NCI-H187 (cell line): ENCODE results near the gene IFITM1.
"Not testable (repeated sequence)": the region's sequence is repeated elsewhere in the genome, so short reads cannot be mapped to it uniquely, and the experiment has no call there.

Experiments
- DNase-seq, 2 experiments: peaks; one replicate each; lab custom pipeline; 2025; lab: John Stamatoyannopoulos, UW

Gene IFITM1

DNA sequence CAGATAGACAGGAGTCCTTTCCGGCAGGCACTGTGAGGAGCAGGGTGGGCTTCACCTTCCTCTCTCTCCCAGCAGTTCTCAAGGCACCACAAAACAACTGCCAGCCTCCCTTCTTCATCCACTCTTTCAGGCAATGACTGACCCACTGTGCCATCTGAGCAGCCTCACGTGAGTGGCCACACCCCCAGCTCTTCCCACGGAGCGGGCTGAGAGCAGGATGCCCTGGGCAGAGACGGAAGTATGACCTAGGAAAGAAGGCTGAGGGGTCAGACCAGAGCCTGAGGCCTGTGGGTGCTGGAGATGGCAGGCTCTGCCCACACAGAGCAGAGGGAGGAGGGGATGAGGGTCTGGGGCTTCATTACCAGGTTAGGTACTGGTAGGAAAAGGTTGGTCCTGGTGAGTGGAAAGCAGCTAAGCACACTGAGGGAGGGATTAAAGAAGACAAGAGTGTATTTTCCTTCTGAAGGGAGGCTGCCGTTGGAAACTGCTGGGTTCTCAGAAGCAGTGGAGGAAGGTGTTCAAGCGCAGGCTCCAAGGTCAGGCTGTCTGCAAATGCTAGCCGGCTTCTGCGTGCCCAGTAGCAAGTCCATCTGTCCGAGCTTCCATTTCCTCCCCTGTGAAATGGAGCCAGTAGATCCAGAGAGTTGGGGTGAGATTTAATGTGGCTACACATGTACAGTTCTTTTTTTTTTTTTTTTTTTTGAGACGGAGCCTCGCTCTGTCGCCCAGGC lies 31.0 kb upstream of the IFITM1 start:
- no peak for DNase-seq

DNA sequence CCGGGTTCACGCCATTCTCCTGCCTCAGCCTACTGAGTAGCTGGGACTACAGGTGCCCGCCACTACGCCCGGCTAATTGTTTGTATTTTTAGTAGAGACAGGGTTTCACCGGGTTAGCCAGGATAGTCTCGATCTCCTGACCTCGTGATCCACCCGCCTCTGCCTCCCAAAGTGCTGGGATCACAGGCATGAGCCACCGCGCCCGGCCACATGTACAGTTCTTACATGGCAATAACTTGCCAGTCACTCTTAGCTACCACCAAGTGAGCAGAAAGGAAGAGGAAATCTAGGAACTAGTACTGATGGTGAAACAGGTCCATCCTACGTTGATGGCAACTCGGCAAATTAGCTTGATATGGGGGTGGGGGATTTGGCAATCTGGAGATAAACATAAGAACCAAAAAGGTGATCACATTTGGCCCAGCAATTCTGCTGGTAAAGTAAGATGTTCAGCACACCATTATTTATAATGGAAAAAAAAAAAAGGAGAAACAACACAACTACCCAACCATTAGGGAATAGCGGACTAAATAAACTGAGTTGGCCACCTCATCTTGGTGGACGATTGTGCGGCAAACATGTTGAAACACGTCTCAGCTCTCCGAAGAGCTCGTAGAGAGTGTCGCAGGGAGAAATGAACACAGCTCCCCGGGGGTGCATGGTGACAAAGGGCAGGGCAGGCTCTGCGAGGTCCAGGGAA lies 30.3 kb upstream of the IFITM1 start:
- DNase-seq, result no peak

DNA sequence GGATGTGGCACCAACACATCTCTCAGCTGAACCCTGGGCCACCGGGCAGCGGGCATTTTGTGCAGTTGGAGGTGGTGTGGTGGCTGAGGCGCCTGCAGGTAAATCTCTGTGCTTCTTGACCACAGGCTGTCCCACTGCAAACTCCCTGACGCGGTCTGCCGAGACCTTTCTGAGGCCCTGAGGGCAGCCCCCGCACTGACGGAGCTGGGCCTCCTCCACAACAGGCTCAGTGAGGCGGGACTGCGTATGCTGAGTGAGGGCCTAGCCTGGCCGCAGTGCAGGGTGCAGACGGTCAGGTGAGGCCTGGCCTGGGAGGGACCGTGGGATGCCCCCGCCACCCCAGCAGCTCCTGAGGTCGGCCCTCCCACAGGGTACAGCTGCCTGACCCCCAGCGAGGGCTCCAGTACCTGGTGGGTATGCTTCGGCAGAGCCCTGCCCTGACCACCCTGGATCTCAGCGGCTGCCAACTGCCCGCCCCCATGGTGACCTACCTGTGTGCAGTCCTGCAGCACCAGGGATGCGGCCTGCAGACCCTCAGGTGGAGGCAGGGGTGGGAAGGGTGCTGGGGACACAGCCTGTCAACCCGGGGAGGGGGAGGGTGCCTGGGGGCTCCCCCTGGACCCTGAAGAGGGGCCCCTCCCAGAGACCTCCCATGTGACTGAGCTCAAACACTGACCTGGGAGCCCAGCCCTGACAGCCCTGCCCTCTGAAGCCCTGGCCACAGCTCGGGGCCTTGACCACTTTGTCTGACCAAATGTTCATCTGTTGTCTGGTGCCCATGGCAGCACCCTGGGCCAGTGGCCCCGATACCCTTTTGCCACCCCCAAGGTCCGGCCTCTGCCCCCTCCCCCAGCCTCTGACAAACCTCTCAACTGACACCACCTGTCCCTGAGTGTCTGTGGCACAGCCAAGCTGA lies 29.5 kb upstream of the IFITM1 start:
- DNase-seq, result no peak

DNA sequence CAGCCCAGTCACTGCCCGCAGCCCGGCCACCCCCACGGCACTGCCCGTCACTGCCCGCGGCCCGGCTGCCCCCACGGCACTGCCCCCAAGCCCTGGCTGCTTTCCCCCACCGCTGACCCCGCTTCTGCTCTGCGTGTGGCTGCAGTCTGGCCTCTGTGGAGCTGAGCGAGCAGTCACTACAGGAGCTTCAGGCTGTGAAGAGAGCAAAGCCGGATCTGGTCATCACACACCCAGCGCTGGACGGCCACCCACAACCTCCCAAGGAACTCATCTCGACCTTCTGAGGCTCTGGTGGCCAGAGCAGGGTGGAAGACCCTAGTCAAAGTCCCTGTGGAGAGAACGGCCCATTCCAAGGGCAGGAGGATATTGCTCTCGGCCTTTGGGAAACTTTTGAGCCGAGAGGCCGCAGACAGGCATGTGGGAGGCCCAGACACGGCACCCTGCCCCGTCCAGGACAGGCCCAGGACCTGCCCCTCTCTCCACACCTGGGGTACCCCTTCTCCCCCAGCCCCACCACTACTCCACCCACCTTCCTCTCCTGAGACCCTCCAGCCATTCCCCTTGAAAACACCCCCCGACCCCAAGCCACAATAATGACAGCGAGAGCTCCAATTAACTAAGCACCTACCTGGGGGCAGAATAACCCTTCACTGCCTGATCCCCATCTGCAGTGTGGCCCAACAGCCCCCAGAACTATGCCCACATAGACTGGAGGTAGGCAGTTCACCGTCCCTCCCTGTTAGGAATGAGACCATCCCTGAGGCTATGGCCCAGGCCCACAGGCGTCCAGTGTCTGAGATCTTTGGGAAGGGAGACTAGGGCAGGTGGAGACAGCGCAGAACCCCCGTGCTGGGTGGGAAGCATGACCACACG lies 28.6 kb upstream of the IFITM1 start:
- no peak for DNase-seq

DNA sequence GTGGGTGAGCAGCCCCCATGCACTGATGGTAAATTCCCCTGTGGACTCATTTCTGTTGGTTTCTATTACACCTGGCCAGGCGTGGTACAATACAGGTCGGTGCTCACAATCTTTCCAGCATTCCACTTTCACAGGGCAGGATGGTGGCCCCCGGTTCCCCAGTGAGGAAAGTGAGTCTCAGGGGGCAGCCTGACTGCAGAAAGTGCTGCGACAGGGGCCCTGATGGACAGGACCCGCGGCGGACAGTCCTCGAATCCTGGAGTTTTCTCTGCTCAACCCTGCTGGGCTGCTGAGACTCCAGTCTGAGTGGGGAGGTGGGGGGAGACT lies 28.0 kb upstream of the IFITM1 start:
- no peak for DNase-seq

DNA sequence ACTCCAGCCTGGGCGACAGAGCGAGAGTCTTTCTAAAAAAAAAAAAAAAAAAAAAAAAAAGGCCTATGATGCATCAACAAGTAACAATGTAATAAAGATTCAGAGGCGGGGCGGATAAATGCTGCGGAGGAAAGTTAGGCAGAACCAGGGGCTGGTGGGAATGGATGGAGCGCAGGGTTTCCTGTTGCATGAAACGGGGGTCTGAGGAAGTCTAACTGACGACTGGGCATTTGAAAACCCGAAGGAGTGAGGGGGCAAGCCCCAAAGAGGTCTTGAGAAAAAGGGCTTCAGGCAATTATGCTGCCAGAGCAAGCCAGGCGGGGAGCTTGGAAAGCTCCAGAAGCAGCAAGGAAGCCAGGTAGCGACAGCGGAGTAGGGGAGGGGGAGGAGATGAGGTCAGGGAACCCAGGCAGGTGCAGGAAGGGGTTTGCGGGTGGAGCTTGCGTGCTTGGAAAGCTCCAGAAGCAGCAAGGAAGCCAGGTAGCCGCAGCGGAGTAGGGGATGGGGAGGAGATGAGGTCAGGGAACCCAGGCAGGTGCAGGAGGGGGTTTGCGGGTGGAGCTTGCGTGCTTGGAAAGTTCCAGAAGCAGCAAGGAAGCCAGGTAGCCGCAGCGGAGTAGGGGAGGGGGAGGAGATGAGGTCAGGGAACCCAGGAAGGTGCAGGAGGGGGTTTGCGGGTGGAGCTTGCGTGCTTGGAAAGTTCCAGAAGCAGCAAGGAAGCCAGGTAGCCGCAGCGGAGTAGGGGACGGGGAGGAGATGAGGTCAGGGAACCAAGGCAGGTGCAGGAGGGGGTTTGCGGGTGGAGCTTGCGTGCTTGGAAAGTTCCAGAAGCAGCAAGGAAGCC lies 26.6 kb upstream of the IFITM1 start:
- DNase-seq, result not testable (repeated sequence)

DNA sequence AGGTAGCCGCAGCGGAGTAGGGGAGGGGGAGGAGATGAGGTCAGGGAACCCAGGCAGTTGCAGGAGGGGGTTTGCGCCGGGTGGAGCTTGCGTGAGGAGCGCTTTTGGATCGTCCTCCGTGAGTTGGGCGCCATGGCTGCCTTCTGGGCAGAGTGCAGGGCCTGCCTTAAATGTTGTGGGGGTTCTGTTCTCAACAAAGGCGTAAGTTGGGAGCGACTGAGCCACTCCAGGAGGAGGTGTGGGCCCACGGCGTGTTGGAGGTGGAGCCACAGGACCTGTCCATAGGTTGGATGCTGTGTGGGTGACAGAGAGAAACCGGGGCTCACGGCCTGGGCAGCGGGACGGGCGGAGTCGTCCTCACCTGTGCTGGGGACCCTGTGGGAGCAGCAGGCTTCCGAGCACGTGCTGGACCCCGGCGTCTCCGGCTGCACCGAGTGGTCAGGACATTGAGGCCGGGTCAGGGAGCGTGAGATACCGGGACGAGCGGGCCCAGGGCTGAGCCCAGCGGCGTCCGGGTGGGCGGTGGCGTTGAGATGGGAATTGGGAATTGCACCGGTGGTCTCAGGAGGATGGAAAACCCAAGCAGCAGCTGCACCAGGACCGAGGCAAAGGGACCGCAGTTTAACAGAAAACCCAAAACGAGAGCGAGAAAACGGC lies 25.9 kb upstream of the IFITM1 start:
- no peak for DNase-seq

DNA sequence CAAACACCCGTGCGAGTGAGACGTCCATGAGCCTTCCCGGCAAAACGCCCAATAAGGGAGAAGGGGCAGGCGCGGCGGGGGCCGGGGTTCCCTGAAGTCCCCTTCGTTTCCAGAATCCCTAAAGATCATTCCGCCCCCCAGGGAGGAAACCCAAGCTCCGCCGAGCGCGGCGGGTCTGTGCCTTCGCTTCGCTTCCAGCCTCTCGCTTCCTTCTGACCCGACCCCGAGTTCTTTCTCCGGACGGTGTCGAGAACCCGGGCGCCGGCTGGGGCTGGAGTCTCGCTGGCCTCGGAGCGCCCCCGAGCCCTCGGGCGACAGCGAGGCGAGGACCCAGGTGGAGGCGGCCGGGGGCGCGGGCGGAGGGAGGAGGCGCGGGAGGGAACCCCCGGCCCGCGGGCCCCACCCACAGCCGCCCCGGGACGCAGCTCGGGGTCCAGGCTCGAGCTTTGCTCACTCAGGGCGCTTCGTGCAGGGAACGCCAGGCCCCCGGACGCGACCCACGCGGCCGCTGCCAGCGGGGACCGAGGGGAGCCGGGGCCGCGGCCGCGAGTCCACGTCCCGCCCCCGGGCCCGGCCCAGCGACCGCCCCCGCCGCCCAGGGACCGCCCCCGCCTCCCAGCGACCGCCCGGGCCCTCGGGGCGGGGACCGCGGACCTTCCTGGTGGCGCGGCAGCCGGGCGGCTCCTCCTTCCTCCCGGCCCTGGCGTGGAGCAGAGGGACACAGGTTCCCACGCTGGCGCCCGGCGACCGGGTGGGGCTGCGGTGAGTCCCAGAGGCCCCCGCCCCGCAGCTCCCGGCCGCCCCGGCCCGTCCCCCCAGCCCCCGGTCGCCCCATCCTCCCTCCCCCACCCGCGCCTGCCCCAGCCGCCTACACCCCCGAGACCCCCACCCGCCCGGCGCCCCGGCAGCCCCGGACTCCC lies 25.1 kb upstream of the IFITM1 start, which contains the start of gene PGGHG:
Gene PGGHG (plus strand): TSS at position 649 of the 920 bp plus-strand sequence. CDS start 691 bp downstream, outside the sequence.
- DNase-seq, result no peak

DNA sequence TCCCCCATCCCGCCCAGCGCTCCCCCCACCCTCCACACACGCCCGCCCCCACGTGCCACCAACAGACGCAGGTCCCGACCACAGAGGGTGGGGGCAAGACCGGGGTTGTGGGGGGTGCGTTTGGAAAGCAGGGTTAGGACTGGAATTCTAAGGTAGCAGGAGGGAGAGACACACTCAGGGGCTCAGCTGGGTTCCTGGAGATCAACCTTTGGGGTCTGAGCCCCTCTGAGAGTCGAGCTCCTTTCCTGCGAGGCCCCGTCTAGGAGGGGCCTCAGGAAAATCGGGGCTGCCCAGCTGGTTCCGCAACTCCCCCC lies 24.5 kb upstream of the IFITM1 start:
- DNase-seq, result no peak

DNA sequence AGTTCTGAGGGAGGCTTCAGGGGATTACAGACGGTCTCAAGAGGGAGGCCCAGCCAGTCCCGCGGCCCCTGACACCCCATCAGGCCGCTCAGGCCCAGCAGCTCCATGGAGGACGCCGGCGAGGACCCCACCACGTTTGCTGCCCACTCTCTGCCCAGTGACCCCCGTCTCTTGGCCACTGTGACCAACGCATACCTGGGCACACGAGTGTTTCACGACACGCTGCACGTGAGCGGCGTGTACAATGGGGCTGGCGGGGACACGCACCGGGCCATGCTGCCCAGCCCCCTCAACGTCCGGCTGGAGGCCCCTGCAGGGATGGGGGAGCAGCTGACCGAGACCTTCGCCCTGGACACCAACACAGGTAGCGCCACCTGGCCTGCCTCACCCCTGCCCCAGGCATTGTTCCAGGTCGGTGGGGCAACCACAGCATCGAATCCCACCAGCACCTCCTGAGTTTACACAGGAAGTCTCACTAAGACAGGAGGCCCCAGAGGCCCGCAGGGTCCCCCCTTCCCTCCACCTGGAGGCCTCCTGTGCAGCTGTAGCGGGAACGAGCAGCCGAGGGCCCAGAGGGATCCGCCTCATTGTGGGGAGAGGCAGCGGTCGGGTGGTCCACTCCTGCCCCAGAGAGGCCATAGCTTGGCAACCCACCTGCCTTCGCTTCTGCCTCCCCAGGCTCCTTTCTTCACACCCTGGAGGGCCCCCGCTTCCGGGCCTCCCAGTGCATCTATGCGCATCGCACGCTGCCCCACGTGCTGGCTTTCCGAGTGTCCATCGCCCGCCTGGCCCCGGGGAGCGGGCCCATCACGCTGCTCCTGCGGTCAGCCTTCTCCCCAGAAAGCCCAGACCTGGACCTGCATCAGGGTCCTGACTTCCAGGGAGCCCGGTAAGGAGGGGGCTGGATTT lies 23.9 kb upstream of the IFITM1 start:
- no peak for DNase-seq

DNA sequence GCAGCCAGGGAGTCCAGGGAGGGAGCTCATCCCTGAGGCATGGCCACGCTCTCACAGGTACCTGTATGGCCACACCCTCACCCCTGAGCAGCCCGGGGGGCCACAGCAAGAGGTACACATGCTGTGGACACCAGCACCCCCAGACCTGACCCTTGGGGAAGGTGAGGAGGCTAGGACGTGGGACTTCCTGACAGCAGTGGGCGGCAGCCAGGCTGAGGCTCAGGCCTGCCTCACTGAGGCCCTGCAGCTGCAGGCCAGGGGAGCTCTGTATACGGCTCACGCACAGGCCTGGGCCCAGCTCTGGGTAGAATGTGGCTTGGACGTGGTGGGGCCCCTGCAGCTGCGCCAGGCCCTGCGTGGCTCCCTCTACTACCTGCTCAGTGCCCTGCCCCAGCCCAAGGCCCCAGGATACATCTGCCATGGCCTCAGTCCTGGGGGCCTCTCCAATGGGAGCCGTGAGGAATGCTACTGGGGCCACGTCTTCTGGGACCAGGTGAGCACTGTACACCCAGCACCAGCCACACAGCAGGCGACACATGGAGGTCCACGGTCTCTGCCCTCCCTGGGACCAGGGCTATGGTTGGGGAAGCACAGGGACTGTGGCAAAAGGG lies 23.1 kb upstream of the IFITM1 start:
- no peak for DNase-seq

DNA sequence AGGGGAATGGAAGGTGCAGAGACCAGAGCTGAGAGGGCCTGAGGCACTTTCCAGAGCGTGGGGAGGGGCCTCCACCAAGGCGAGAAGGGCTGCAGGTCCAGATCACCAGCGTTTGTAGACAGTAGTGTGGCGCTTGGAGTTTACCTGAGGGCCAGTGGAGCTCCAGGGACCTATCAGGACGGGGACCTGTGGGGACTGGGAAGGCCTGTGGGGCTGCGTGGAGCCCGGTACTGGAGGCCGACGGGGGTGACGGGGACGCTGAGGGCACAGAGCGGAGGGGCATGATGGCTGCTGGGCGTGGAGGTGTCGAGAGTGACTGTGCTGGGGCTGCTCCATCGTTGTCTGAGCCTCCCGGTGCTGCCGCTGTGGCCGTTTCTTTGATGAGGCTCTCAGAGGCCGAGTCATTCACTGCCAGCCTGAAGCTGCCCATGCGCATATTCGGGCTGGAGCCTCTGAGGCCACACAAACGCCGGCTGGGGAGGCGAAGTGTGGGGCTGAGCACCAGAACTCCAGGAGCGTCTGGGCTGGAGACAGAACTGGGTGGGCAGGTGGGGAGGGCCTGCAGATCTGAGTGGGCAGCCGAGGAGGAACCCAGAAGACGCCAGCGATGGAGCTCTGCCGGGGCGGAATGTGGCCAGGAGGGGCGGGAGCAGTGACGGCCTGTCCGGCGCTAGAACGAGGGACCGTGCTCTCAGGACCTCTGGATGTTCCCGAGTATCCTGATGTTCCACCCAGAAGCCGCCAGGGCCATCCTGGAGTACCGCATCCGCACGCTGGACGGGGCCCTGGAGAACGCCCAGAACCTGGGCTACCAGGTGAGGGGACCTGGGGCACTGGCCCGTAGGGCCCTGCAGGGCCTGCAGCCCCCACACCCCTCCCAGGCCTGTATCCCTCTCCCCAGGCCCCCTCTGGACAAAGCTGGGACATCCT lies 22.3 kb upstream of the IFITM1 start:
- DNase-seq, result no peak

DNA sequence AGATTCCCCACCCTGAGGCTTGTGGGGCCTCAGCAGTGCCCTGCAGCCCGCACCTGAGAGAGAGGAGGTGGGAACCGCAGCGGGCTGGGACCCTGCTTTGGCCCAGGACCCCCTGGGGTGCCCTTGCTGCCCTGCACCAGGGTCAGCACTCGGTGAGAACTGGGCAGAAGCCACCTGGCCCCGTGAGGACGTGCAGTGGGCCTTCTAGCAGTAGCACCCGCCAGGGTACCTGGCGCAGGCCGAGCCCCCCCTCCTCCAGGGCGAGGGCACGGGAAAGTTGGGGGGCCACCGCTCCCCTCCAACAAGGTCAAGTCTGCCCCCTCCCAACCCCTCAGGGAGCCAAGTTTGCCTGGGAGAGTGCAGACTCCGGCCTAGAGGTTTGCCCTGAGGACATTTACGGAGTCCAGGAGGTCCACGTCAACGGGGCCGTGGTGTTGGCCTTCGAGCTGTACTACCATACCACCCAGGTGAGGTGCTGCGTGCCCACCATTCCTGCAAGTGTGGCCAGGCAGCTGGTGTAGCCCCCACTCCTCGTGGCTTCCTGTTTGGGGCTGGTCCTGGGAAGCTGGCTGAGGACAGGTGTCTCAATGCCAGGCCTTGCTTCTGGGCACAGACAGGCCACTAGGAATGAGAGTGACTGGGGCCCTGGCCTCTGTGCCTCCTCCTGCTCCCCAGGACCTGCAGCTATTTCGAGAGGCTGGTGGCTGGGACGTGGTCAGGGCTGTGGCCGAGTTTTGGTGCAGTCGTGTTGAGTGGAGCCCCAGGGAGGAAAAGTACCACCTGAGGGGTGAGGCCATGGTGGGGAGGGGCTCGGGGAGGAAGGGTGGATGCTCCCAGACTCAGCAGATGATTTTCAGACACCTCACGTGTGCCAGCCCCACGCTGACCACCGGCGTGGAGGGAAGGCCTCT lies 21.4 kb upstream of the IFITM1 start:
- DNase-seq, result no peak

DNA sequence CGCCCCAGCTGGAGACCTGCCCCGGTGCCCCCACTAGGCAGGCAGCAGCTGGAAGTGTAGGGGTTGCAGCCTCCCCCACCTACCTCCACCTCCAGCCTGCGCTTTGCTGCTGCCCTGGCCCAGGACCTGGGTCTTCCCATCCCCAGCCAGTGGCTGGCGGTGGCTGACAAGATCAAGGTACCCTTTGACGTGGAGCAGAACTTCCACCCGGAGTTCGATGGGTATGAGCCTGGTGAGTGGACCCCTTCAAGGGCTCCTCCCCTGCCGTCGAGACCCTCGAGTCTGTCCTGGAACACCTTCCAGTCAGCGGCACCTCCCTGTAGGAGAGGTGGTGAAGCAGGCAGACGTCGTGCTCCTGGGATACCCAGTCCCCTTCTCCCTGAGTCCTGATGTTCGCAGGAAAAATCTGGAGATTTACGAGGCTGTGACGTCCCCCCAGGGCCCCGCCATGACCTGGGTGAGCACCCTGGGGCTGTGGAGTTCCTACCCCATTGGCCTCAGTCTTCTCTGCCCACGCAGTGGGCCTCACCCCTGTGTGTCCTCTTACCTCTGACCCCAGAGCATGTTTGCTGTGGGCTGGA lies 20.5 kb upstream of the IFITM1 start:
- DNase-seq, result no peak
